Left cardiac atrium (tissue), 4 donors: ENCODE measurements around the gene CCDC30. TPM values are rescaled to one million over a fixed set of nuclear protein-coding genes. Genes with fewer than 3 reads are reported as not detected.
"Not testable (repeated sequence)": the region's sequence is repeated elsewhere in the genome, so short reads cannot be mapped to it uniquely, and the experiment has no call there.

Experiments used
- ATAC-seq, 2 donors: fragments of 200-7000 bp; cut with Tn5 transposase; one replicate each; pipeline ENCODE4 v1.9.1; 2020; ENCODE audit warnings: mild to moderate bottlenecking in 2 of 2, moderate library complexity in 2 of 2
- DNase-seq: peaks from one replicate; pipeline ENCODE4 v3.0.0-alpha.2; 2020
- intact Hi-C, 2 donors: fragments of 100-400 bp; cut with DNase I; formaldehyde crosslinking; loops; one replicate each; pipeline versions ENCODE4 v1.14.1 to v1.15.1; 2022 to 2023
- total RNA-seq, 2 donors: library from RNA; stranded (reverse); fragmentation: NEBNext Ultra II Directional; extraction: Animal tissue kit (Norgen Biotek cat#: 25700); gene quantifications; one replicate each; pipeline ENCODE4 v1.2.1, GENCODE V29; 2021
- donor health status: DM: no; HTN: yes; CAD: no.
- donor health status: DM: no; HTN: yes; CAD: no; lungs with severe emphysema.
- donor health status: DM: yes; HTN: yes; CAD: no.
- donor health status: Dilated cardiomyopathy.

The CCDC30 gene
- total RNA-seq, 2 donors from 2014 or later, result 1.4 to 2.3 TPM

DNA sequence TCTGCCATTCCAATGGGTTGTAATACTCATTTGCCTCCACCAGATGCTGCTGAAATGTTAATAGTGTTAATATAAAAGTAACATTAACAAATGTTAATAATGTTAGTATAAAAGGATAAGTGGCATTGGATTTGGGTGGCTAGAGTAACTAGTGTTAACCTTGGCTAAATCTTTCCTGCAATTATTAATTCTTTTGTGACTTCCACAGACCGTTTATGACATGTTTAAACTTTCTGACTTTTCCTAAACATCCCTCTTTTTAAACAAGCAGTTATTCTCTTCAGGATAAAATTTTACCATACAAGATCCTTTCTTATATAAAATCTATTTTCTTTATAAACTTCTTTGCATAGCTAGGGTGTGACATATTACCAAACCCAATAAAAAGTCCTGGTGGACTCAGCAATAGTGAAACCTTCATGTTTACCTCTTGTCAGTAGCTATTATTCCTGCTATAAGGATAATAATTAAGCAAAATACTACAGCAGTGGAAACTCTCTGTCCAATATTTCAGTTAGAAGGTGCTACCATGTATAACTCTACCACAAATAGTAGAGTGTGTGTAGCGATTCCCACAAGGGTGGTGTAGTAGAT, 41.5 kb downstream of the CCDC30 start:
- intact Hi-C loops, result no loop called here
- ATAC-seq, result no peak
- DNase-seq, result no peak

DNA sequence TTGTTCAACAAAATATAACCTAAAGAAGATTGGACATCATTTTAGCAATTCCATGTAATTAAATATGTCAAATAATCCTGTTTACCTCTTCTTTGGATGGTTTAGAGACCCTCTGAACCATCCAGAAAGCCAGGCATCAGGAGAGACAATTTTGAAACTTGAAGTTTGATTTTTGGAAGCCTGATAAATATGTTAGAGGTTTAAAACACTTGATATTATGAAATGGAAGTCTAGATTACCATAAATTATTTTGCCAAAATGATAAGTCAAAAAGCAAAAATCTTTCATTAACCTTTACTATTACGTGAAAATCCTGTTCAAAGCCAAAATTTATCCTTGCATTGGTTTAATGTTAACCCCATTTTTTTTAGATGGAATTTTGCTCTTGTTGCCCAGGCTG, 43.5 kb downstream of the CCDC30 start:
- ATAC-seq (no peak), DNase-seq (no peak)
- intact Hi-C loops, result no loop called here

DNA sequence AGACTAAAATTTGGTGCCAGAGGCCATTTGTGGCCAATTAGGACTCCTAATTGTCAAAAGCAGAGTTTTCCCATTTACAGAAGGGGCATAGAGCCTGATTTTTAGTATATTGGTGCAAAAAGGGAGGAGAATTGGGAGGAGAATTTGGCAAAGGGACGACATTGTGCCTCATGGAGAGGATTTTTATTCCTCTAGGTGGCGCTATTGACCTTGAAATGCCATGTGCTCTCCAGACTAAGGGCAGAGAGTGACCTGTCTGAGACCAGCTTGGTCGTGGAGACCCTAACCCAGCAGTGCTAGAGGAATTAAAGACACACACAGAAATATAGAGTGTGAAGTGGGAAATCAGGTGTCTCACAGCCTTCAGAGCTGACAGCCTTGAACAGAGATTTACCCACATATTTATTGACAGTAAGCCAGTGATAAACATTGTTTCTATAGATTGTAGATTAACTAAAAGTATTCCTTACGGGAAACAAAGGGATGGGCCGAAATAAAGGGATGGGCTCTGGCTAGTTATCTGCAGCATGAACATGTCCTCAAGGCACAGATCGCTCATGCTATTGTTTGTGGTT, 48.6 kb downstream of the CCDC30 start:
- DNase-seq, intact Hi-C loops, ATAC-seq: not testable (repeated sequence)

DNA sequence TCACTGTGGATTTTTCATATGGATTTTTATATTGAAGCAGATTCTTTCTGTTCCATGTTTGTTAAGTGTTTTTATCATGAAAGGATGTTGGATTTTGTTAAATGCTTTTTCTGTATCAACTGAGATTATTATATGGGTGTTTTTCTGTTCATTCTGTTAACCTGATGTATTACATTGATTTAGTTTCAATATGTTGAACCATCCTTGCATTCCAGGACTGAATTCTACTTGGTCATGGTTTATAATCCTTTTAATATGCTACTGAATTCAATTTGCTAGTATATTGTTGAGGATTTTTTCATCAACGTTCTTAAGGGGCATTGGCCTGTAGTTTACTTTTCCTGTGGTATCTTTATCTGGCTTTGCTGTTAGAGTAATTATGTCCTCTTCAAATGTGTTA, 55.8 kb downstream of the CCDC30 start:
- intact Hi-C loops, result no loop called here
- no peak for DNase-seq
- no peak for ATAC-seq

DNA sequence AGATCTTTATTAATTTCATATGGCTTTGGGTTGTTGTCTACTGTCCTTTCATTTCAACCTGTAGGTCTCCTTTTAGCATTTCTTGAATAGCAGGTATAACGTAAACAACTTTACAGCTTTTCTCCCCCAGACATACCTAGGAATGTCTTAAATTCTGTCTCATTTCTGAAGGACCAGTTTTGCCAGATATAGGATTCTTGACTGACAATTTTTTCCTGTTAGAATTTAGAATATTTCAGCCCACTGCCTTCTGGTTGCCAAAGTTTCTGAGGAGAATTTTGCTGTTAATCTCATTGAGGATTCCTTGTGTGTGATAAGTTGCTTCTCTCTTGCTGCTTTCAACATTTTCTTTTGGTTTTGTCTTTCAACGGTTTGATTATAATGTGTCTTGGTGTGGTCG, 60.1 kb downstream of the CCDC30 start:
- ATAC-seq, result no peak
- intact Hi-C loops, result no loop called here
- DNase-seq, result no peak

DNA sequence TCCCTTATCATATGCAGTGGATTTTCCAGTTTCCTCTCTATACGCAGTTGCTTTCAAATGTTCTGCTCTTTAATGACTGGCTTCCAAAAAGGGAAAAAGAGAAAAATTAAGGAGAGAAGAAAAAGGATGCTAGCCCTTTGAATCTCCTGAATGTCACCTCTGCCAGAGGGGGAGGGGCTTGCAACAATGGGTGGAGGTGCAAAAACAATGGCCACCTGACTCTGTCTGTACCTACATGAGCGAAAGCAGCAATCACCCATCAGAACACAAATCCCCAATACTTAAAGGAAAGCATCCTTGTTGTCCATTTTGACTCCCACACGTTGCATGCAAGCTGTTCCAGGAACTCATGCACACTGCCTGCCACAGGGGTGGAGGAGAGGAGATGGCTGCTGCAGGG, 61.2 kb downstream of the CCDC30 start:
- DNase-seq (no peak), ATAC-seq (no peak)
- intact Hi-C loops, result no loop called here

DNA sequence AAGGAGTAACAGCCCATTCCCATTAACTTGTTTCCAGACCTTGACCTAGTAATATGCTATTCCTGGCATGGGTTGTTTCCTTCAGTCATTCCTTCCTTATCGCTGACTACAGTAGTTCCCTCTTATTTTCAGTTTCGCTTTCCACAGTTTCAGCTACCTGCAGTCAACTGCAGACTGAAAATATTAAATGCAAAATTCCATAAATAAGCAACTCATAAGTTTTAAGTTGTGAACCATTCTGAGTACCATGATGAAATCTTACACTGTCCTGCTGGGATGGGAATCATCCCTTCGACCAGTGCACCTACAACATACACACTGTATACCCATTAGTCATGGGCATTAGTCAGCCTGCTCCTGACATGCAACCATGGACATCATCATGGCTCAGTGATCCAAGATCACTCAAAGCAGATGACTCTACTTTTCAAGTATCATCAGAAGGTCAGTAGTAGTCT, 66.7 kb downstream of the CCDC30 start:
- ATAC-seq (peak in 1 of 2 donors; percentile 73), DNase-seq (no peak)
- intact Hi-C loops, result no loop called here

DNA sequence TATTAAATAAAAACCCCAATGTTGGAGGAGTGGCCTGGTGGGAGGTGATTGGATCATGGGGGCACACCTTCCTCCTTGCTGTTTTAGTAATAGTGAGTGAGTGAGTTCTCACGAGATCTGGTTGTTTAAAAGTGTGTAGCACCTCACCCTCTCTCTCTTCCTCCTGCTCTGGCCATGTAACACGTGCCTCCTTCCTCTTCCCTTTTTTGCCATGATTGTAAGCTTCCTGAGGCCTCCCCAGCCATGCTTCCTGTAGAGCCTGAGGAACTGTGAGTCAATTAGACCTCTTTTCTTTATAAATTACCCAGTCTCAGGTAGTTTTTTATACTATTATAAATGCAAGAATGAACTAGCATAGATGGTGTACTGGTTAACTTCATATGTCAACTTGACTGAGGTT, 68.0 kb downstream of the CCDC30 start:
- no peak for ATAC-seq
- DNase-seq, result no peak
- intact Hi-C loops, result no loop called here

DNA sequence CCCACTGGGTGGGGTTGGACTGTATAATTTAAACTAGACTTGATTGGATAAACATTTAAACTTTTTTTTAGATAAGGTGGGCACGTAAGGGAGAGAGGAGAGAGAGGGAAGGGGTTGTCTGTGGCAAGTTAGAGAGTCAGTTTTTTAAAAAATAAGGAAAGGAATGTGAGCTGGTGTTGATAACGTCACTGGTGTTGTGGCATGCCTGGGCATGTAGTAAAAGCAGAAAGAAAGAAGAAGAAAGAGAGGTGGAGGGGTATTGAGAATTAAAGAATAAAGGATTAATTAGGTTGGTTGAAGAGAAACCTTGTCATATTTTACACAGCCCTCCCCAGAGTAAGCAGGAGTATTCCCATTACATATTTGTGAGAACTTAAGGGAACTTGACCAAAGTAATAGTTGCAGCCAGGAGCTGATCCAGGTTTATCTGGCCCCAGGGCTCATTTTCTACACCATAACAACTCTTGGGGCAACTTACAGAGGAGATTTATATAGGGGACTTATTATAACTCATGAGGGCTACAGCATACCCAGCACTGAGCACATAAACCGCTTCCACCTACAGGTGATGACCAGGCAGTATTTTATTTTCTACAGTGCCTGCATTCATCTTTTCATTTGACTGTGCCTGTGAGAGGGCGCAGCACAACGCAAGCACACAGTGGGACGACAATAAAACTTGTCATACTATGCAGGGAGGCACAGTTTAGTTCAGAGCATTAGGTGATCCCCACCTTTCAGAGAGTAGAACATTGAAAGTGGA, 70.2 kb downstream of the CCDC30 start:
- no peak for ATAC-seq

DNA sequence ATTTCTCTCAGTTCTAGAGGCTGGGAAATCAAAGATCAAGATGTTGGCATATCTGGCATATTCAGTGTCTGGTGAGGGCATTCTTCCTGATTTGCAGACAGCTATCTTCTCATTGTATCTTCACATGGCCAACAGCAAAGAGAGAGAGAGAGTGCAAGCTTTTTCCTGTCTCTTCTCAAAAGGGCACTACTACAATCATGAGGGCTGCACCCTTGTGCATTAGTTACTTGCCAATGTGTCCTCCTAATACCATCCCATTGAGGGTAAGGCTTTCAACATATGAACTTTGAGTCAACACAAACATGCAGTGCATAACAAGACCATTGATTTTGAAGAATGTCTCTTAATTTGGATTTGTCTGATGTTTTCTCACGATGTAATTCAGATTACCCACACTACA, 78.0 kb downstream of the CCDC30 start:
- ATAC-seq (no peak), DNase-seq (no peak)
- intact Hi-C loops, result no loop called here

More for the DNA sequence above, 70.2 kb downstream of the CCDC30 start:
- intact Hi-C loops, result no loop called here
- DNase-seq, result no peak

DNA sequence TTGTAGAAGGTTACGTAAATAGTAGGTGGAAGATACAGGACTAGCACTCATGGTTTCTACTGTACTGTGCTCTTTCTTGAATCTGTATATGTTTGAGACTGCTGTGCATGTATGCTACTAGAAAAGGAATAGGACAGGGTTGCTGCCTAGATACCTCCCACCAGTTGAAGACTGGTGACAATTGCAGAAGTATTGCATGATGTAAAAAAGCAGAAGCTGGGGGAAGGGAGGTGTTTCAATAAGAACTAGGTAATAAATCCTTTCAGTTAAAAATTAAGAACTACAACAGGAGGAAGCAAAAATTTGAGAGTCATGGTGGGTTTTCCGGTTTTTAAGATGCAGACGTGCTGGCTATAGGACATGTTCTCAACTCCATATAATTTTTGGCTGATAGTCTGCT, 88.1 kb downstream of the CCDC30 start:
- no peak for DNase-seq
- intact Hi-C loops, result no loop called here
- no peak for ATAC-seq

DNA sequence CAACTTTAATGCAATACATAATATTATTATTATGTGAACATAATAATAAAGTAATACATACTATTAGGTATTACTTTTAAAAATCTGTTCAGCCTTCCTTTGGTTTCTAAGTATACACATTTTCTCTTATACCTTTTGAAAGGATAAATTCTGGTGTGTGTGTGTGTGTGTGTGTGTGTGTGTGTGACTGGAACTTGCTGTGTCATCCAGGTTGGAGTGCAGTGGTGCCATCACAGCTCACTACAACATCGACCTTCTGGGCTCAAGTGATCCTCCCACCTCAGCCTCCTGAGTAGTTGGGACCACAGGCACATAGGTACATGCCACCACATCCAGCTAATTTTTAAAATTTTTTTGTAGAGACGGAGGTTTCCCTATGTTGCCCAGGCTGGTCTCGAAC, 88.5 kb downstream of the CCDC30 start:
- no peak for DNase-seq
- intact Hi-C loops, result no loop called here
- no peak for ATAC-seq

DNA sequence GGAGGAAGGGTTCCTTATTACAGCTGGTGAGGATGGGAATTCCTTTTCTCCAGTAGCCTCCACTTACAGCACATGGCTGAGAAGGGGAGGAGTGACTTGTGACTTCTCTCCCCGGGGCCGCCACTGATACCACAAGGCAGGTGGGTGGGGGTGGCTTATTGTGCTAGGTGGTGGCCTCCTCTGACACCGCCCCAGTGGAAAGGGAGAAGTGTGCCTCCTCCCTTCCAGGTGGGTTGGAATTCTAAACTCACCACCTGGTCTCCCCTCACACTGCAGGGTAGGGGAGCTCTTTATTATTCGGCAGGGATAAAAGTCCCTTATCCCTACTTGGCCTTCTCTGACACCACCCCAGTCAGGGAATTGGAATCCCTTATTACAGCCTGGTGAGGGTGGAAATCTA, 89.5 kb downstream of the CCDC30 start:
- intact Hi-C loops, result no loop called here
- ATAC-seq, result no peak
- no peak for DNase-seq

DNA sequence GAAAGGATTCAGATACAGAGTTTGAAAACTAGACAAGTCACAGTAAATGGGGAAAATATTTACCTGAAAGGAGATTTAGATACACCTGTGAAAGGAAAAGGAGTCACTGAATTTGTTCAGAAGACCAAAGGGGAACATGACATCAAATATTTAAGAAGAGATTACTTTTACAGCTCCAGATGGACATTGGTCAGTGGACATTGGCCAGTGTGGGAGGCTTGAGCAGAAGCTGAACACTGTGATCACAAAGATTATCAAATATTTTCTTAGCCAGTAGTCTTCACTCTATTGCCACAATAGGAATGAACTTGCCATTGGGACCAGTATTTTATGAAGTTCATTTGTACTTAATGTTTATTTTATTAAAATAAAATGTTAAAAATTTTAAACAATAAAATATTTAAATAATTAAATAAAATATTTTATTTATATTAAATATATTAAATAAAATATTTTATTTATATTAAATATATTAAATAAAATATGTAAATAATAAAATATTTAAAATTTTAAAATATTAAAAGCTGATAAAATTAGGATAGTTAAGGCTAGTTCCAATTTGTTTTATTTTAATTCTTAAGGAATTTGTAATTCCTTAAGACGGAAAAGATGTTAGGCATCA, 94.3 kb downstream of the CCDC30 start:
- DNase-seq (no peak), ATAC-seq (no peak)
- intact Hi-C loops, result no loop called here

DNA sequence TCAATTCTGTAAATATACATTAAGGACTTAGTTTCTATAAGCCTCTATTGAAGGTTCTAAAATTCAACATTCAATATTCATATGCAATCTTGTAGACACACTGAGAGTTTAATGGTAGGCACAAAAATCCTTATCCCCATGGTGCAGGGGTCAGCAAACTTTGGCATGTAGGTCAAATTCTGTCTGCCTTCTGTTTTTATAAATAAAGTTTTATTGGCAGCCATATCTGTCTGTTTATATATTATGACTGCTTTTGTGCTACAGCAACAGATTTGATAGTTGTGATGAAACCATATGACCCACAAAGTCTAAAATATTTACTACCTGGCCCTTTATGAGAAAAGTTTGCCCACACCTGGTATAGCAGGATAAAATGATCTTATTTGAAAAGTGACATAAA, 104.0 kb downstream of the CCDC30 start:
- ATAC-seq (no peak), DNase-seq (no peak)
- intact Hi-C loops, result no loop called here

DNA sequence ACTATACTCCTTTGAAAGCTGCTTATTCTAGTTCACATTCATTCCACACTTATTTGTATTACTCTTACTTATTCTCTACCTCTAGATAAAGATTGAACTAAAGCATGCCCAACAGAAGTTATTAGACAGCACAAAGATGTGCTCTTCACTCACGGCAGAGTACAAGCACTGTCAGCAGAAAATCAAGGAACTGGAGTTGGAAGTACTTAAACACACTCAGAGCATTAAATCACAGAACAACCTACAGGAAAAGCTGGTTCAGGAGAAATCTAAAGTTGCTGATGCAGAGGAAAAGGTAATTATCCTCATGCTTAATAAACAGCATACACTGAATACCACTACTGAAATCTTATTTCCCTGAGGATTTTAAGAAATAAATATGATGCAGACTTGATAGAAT, 113.8 kb downstream of the CCDC30 start:
- no peak for DNase-seq
- no peak for ATAC-seq
- intact Hi-C loops, result loop anchor here in 1 of 2 donors (10.0 kb wide), 1 partner anchor 232 kb away; no protein-coding TSS in a partner anchor

DNA sequence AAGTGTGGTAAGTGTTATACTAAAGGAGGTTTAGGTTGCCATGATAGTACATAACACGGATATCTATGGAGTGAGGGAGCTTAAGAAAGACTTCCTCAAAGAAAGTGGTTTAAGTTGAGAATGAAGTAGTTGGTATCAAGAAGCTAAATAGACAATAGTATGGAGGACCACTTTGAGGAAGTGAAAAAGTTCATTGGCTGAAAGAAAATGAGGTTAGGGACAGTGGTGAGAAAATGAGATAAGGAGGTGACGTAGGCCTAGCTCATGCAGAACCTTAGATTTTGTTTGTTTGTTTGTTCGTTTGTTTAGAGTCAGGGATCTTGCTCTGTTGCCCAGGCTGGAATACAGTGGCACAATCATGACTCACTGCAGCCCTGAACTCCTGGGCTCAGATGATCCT, 122.9 kb downstream of the CCDC30 start:
- intact Hi-C loops, result no loop called here
- ATAC-seq (no peak), DNase-seq (no peak)

DNA sequence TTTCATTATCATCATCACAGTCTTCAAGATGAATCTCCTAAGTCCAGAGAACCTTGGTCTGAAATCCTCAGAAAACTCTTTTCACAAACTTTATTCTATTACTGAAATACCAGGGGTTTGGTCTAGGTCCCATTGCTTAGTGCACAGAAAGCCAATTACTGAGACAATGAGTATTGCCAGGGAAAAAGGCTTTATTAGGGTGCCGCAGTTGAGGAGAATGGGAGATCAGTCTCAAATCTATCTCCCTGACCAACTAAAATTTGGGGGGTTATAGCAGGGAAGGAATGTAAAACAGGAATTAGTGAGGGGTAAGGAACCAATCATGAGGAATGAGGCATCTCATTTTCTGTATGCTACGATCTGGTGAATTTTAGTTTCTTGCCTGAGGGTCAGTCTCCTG, 124.7 kb downstream of the CCDC30 start:
- ATAC-seq (no peak), DNase-seq (no peak)
- intact Hi-C loops, result no loop called here

DNA sequence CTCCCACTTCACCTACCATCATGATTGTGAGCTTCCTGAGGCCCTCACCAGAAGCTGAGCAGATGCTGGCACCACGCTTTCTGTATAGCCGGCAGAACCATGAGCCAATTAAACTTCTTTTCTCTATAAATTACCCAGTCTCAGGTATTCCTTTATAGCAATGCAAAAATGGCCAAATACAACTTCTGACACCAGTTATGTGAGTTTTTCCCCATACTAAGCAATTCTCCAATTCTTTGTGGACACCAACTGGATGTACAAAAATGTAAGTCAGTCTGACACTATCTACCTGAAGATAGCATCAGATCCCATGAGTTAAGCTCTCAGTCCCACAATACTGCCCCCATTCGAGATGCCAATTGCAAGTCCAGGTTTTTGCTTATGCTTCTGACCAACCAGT, 129.7 kb downstream of the CCDC30 start:
- DNase-seq (no peak), ATAC-seq (no peak)
- intact Hi-C loops, result no loop called here

DNA sequence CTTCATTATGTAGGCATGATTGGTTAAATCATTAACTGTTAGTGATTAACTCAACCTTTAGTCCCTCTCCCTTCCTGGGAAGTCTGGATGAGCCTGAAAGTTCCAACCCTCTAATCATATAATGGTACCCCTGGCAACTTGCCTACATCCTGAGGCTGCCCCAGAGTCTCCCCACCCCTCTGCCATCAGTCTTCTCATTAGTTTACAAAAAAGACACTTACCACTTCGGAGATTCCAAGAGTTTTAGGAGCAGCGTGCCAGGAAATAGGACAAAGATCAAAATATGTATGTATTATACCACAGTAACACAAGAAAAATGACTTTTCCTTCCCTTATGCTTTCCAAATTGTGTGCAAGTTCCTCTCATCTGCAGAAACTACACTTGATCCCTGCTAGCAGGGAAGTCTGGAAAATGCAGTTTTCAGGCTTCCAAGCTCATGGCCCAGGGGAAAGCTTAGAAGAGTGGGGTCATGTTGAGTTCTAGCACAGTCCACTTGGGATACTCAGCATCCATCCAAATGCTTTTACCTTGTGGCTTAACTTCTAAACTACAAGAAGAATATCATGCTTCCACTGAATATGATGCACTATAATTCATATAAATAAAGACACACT, 130.5 kb downstream of the CCDC30 start:
- DNase-seq (no peak), ATAC-seq (no peak)
- intact Hi-C loops, result no loop called here
